HG03558 (cell line): ENCODE data around the gene GRAMD2A.
"Not testable (repeated sequence)": the region's sequence is repeated elsewhere in the genome, so short reads cannot be mapped to it uniquely, and the experiment has no call there.

Source experiments
- ATAC-seq: cut with Tn5 transposase; IDR thresholded peaks from one replicate; pipeline ENCODE4 v1.9.1; 2021; ENCODE audit warnings: moderate number of reproducible peaks; ENCODE audit not compliant: unreplicated experiment; ENCODE audit errors: extremely low read depth

The GRAMD2A gene

DNA sequence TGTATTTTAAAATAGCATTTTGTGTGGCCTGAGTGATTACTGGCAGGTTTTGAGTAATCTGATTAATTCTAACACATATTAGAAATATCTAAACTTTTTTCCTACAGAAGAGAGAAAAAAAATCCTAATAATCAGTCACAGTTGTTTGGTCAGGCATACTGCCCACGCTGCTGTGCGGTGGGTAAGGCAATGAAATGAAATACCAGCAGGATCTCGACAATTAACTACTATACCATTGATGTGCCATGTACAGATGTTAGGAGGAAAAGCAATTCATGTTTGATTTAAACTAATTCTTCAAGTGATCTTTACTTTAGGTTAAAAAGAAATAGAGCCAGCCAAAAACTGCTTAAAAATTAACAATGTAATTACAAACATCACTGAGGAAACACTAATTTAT lies 5.2 kb downstream of the GRAMD2A start:
- no peak for ATAC-seq

DNA sequence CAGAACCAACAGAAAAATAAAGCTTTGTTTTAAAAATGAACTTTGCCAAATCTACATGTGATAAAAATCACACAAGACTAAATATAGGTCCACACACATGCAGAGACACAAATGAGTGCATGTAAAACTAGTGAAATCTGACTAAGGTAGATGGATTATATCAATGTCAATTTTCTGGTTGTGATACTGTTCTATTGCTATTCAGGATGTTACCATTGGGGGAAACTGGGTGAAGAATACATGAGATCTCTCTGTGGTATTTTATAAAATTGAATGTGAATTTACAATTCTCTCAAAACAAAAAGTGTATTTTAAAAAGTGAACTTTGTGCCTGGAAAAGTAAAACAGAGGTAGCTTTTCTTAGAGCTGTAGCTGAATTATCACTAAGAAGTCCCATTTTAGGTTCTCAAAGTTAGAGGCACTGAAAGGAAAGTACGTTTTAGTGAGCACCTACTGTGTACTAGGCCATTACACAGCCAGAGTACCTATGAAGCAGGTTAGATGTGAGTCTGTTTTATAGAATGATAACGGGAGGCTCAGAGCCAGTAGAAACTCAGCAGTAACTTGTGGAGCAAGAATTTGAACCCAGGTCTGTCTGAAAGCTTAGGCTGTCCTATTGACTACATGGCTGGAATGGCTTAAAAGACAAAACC lies 8.2 kb downstream of the GRAMD2A start:
- ATAC-seq: no peak

DNA sequence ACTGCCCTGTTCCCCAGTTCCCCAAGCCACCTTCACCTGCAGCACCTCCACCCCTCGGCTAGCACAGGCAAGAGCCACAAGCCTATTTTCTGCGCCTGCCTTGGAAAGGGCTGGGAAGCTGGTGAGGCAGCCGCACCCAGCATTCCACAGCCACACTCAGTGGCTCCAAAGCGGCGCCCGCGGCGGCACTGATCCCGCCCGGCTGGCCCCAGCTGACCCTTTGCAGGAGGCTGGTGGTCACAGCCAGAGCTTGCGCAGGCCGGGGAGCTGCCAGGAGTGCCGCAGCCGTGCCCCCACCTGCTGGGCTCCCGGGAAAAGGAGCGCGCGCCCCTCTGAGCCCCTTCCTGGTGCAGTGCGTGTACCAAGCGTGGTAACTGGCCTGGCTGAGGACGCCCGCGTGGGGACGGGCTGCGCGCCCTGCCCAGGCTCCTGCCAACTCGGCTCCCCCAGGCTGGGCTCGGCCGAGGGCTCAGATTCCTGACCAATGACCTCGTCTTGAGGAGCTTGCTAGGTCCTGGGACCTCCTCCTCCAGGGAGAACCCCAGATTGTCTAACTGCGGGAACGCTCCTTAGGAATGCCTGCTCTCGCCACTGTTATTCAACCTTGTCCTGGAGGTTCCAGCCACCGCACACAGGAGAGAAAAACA lies 13.3 kb downstream of the GRAMD2A start:
- ATAC-seq: no peak

DNA sequence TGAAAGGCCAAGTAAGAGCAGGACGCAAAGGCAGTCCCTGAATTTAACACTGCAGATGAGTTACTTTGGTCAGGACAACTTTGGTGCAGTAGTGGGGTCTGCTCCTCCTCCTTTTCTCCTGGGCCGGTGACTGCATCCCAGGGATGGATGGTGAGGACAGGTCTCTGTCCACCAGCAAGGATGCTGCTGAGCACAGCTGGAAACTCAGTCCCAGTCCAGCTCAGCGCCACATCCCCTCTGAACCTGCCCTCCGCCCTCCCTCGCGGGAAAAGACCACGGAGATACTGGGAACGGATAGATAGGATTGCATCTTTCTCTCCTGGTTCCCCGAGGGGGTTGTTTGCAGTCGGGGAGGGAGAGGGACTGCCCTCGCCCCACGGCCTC lies 13.8 kb downstream of the GRAMD2A start:
- no peak for ATAC-seq

DNA sequence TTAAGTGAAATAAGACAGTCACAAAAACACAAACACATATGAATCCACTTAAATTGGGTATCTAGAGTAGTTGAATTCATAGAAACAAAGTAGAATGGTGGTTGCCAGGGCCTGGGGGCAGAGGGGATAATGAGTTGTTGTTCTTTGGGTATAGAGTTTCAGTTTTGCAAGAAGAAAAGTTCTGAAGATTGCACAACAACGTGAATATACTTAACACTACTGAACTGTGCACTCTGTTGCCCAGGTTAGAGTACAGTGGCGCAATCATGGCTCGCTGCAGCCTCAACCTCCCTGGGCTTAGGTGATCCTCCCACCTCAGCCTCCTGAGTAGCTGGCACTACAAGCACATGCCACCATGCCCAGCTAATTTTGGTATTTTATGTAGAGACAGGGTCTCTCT lies 14.9 kb downstream of the GRAMD2A start:
- no peak for ATAC-seq

DNA sequence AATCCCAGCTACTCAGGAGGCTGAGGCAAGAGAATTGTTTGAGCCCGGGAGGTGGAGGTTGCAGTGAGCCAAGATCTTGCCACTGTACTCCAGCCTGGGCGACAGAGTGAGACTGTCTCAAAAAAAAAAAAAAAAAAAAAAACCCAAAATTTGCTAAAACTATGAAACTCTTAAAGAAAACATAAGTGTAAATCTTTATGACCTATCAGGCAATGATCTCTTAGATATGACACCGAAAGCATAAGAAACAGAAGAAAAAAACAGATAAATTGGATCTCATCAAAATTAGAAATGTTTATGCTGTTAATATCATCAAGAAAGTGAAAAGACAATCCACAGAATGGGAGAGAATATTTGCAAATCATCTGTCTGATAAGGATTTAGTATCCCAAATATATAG lies 15.3 kb downstream of the GRAMD2A start:
- no peak for ATAC-seq

DNA sequence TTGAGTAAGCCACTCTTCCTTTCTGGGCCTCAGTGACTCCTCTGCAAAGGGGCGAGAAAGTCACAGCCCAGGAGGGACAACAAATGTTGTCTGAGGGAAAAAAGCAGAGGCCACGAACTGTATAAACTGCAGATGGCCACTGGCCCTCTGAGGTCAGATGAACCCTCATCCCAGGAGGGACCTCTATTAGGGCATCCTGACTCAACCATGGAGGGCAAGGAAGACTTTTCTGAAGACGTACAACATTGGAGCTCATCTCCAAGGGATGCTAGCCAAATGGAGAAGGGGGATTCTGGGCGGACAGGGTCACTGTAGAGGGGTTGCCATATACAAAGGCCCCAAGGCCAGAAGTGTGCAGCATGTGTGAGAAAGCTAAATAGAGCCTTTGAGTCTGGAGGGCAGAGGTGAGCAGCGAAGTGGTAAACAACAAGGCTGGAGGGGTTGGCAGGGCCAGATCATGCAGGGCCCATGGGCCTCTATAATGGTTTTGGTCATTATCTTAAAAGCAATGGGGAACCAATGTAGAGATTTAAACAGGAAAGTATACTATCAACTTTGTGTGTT lies 16.7 kb downstream of the GRAMD2A start:
- ATAC-seq: no peak

DNA sequence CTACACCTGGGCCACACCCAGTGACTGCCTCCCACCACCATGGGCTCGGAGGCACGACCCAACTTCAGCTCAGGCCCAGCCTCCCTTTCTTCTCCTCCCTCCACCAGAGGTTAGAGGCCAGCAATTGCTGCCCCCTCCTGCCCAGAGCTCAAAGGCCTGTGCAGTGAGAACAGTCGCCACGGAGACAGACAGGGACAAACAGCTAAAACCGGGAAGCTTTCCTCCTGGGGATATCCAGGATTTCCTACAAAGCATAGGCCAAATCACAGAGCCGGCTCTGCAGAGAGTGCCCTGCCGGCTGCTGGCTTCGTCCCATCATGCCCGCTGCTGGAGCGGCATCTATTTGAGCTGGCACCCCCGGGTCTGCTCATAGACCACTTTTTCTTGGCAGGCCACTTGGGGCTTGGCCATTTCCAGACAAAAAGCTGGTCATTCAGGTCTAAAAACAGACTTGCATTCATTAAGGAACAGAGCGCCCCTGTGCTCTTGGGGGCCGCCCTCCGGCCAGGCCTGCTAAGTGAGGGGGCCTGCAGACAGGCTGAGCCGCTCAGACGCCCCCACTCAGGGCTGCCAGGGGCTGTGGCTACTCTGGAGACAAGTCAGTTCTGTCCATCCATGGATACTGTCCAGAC lies 17.5 kb downstream of the GRAMD2A start:
- ATAC-seq: no peak

DNA sequence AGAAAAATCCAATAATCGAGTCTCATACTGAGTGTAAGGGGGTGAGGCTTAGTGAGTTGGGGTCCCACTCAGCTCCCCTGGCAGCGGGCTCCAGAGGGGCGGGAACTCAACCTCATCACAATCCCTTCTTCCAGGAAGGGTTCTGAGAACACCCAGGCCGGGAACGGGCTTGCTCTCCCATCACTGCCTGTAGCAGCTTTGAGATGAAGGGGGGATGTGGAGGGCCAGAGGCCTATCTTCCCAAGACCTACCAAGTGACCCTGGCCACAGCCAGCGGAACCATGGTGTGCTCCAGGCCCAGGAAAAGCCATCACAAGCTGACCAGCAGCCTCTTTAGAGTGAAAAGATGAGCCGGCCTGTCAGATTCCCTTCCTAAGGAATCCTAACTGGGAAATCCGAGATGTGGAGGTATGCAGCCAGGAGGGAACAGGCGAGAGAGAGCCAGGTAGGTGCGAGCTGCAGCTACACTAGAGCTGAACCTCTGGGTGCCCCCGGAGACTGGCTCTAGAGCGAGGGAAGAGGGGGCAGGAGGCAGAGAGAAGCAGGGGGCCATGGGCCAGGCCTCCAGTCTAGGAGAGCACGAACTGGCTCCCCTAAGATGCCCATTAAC lies 18.5 kb downstream of the GRAMD2A start:
- no peak for ATAC-seq

DNA sequence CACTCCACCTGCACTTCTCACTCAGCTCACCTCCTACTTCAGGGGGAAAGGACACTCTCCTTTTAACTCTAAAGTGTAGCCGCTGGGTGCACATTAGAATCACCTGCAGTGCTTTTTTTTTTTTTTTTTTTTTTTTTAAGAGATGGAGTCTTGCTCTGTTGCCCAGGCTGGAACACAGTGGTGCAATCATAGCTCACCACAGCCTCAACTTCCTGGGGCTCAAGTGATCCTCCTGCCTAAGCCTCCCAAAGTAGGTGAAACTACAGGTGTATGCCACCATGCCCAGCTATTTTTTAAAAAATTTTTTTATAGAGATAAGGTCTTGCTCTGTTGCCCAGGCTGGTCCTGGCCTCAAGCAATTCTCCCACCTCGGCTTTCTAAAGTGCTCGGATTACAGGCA lies 20.8 kb downstream of the GRAMD2A start:
- no peak for ATAC-seq

DNA sequence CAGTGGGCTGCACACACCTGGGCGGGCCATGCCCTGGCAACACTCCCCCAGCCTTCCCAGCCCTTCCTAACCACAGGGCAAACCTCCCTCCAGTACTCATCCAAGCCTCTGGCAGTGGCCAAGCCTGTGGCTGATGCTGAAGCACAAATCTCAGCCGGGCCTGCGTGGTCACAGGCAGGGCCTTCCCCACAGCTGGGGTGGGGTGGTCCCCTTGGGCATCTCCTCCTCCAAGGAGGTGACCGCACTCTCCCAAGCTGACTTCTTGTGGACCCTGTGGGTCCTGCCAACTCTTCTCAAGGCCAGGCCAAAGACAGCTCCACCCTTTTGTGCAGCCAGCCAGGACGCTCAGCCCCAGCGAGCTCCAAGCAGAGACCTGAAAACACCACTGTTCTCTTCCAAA lies 21.4 kb downstream of the GRAMD2A start:
- ATAC-seq: no peak

DNA sequence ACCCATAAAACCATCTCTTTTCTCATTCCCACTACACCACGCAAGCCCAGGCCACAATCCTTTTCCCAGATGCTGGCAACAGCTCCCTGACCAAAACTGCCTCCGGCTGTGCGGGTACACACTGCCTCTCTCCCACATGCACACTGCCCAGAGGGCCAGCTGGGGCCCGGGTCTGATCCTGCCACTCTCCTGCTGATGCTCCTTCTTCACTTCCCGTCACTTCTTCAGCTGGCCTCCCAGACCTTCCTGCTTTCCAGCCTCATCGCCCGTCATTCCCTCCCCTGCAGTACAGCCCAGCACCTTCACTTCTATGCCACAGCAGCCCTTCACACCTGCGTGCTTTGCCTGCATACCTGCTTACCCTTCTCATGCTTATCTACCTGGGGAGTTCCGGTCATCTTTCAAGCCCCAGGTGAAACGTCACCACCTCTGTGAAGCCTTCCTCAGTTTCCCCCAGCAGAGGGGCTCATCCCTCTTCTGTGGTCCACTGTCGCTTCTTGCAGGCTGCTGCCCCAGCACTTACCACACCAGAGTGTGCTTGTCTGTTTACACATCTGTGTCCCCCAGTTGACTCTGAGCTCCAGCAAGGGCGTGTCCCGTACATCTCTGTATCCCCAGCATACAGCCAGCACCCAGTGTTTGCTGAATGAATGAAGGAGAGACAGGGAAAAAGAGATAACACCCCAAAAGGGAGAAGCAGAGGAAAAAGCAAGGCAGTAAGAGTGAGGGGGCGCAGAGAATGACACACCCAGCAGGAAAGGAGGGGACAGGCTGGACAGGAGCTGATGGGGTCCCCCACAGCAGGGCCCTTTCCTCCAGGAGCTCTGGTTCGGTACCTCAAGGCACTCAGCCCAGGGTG lies 22.2 kb downstream of the GRAMD2A start:
- no peak for ATAC-seq

DNA sequence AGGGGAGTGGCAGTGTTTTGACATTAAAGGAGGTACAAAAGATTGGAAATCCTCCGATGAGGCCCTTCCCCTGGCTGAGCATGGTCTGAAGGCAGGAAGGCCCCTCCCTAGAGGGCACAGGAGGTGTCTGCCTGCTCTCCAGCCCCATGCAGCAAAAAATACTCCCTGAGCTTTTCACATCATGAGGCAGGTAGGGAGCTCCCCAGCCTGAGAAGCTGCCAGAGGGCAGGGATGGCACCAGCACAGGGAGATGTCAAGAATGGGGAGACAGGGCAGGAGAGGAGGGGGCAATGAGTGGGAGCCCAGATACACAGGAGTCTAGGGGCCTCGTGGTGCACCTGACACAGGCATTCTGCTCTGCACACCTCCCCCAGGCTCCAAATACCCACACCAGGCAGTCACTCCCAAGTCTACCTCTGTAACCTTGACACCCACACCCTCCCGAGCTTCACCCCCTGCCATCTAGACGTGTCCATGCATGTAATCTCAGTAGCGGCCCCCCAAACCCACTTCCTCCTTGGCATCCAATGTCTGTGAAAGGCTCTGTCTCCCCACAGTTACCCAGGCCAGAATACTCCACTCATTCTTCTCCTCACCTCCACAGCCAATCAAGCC lies 22.9 kb downstream of the GRAMD2A start:
- no peak for ATAC-seq

DNA sequence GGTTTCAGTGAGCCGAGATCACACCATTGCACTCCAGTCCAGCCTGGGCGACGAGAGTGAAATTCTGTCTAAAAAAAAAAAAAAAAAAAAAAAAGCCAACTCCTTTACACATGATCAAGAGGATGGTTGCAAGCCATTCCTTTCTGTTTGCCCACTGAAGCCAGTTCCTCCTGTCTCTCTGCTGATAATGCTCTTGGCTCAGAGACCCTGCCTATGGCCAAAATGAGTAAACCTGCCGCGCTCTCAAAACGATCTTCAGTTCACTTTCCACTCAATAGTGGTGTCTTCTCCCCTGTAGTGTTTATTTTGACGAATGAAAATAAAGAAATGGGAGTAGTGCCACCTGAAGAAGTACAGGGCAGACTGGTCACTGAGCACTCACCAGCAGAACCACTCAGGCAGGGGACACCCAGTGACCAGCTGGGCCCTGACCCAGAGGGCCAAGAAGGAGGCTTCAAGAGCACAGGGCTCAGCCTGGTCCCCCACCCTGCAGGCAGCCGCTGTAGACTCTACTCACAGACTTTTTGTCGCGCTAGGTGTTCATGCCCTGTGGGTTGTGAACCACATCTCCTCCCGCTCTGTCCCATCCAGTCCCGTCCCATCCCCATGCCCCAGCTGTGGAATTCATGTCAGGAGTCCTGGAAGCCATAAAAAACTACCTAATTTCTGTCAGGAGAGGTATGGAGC lies 23.6 kb downstream of the GRAMD2A start:
- ATAC-seq: no peak

DNA sequence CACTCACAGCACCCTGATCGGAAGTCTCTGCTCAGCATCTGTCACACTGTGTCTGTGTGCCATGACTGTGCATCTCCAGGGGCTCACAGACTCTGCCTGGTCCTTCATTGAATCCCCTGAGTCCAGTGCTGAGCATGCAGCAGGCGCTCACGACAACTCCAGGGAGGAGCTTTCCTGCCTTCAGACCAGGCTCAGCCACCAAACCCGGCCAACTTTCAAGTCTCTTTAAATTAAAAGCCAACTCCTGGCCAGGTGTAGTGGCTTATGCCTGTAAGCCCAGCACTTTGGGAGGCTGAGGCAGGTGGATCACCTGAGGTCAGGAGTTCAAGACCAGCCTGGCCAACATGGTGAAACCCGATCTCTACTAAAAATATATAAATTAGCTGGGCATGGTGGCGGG lies 24.2 kb downstream of the GRAMD2A start:
- ATAC-seq: no peak

DNA sequence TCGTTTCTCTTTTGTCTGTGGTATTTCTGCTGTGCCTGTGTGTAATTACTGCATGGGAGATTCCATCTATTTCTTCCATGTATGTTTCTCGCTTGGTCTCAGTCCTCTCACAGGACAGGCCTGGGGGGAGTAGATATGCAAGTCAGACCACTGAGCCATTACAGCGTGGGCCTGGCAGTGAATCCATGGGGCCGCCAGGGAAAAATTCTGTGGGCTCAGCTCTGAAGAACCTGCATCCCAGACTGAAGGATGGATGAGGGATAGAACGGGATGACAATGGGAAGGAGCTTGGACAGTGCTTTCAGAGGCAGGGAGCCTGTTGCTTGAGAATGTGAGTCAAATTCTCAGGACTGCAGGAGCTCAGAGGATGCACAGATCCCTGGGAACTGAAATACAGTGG lies 24.8 kb downstream of the GRAMD2A start:
- no peak for ATAC-seq

DNA sequence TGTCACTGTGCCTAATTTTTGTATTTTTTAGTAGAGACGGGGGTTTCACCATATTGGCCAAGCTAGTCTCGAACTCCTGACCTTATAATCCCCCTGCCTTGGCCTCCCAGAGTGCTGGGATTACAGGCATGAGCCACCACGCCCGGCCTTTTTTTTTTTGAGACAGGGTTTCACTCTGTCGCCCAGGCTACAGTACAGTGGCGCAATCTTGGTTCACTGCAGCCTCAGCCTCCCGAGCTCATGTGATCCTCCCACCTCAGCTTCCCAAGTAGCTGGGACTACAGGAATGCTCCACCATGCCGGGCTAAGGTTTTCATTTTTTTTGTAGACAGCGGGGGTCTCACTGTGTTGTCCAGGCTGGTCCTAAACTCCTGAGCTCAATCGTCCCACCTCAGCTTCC lies 25.6 kb downstream of the GRAMD2A start:
- not testable (repeated sequence) for ATAC-seq

DNA sequence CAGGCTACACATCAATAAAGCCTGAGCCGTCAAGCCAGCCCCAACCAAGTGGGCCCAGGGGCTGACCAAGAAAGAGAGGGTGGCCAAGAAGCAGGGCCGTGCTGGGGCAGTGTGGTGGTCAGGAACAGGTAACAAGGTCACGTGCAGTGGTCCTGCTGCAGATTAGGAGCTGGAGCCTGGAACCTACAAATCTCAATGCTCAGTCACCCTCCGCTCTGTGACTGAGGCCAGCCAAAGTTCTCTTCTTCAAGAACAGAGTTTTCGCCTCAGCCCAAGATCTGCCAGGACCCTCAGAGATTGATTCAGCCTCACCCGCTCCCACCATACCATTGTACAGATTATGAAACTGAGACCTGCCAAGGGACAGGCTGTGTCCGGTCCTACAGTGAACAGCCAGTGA lies 26.9 kb downstream of the GRAMD2A start:
- ATAC-seq: no peak

DNA sequence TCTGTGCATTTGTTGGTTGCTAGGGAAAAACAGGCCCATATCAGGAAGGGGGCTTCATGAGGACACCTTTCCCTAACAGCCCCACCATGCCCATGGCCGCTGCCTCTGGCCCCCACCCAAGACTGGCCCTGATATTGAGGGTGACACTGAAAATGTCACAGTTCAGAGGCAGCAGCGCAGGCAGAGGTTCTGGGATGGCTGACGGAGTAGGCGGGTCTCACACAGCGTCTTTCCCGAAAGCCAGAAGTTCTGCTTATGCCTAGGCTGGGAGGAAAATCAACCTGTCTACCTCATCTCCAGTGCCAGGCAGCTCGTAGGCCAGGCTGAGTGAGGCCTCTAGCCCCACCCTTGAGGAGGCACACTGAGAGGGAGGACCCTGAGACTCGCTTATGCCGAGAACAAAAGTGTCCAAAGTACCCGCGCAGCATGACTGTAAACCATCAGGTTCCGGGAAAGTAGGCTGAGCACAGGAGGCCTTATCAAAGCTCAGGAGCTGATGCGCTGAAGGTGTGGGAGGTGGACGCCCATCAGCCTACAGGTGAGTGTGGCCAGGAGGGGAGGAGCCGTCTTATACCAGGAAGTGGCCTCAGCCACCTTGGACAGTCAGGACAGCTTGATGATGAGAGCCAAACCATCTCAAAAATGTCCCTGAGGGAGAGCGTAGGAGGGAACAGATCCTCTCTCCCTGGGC lies 27.5 kb downstream of the GRAMD2A start:
- no peak for ATAC-seq
